A673 (cell line): ENCODE data around the gene ANO2. TPM values are rescaled to one million over a fixed set of nuclear protein-coding genes. Genes with fewer than 3 reads are reported as not detected.

ENCODE experiments used
- BruUV-seq: library from RNA; stranded (reverse); fragments of 400-500 nt; replicated peaks from 2 replicates; lab custom pipeline; 2021; lab: Mats Ljungman, UMichigan
- CTCF ChIA-PET: fragments of 300-600 bp; sonication (Branson Sonifier 250); formaldehyde crosslinking; loops from one replicate; lab custom pipeline; 2022; ENCODE audit warnings: antibody characterized with exemption; lab: Charles Lee
- POLR2A ChIA-PET: fragments of 300-600 bp; sonication (Branson Sonifier 250); formaldehyde crosslinking; loops from one replicate; lab custom pipeline; 2022; ENCODE audit warnings: antibody characterized with exemption; ENCODE audit not compliant: low non-redundant PET; lab: Charles Lee
- DNase-seq: peaks from one replicate; pipeline ENCODE4 v3.0.0-alpha.2; 2015; ENCODE audit warnings: low spot score
- H3K27ac ChIP-seq: fragments of 200-600 bp; sonication (generic); 2 replicates; pipeline ENCODE4 v1.5.1; 2016; ENCODE audit warnings: mixed run types, low read depth, mild to moderate bottlenecking, mixed read lengths, antibody characterized with exemption, low read length; ENCODE audit not compliant: poor library complexity, severe bottlenecking
- H3K27me3 ChIP-seq: fragments of 200-600 bp; sonication (generic); replicated peaks from 2 replicates; pipeline ENCODE4 v1.6.1; 2017; ENCODE audit warnings: mixed run types, low read depth, mild to moderate bottlenecking, mixed read lengths, antibody characterized with exemption, low read length; ENCODE audit not compliant: insufficient read depth, poor library complexity
- H3K36me3 ChIP-seq: fragments of 200-600 bp; sonication (generic); 2 replicates; pipeline ENCODE4 v1.6.1; 2016; ENCODE audit warnings: mixed run types, mild to moderate bottlenecking, mixed read lengths, antibody characterized with exemption, low read length; ENCODE audit not compliant: insufficient read depth, poor library complexity, severe bottlenecking
- H3K4me1 ChIP-seq: fragments of 200-600 bp; sonication (generic); 2 replicates; pipeline ENCODE4 v1.6.1; 2017; ENCODE audit warnings: mixed run types, mild to moderate bottlenecking, mixed read lengths, antibody characterized with exemption, low read length; ENCODE audit not compliant: insufficient read depth, poor library complexity, severe bottlenecking
- H3K4me3 ChIP-seq: fragments of 200-600 bp; sonication (generic); 2 replicates; pipeline ENCODE4 v1.5.1; 2016; ENCODE audit warnings: low read depth, mixed run types, mild to moderate bottlenecking, mixed read lengths, low read length; ENCODE audit not compliant: poor library complexity, severe bottlenecking
- H3K9me3 ChIP-seq: fragments of 200-600 bp; sonication (generic); 2 replicates; pipeline ENCODE4 v1.6.1; 2016; ENCODE audit warnings: mixed run types, low read depth, mild to moderate bottlenecking, mixed read lengths, antibody characterized with exemption, low read length; ENCODE audit not compliant: poor library complexity, severe bottlenecking
- CTCF ChIP-seq: fragments of 300-800, 200-600 bp; sonication (generic); conservative IDR thresholded peaks from 2 replicates; pipeline ENCODE4 v1.5.1; 2017; ENCODE audit warnings: low read depth, mild to moderate bottlenecking, antibody characterized with exemption, low read length, moderate library complexity, mixed read lengths
- EZH2 ChIP-seq: fragments of 200-600 bp; sonication (generic); IDR thresholded peaks from 2 replicates; pipeline ENCODE4 v1.6.1; 2017; ENCODE audit warnings: borderline replicate concordance, low read depth, mild to moderate bottlenecking, mixed read lengths, antibody characterized with exemption, low read length; ENCODE audit not compliant: poor library complexity, severe bottlenecking
- intact Hi-C: fragments of 100-400 bp; cut with micrococcal nuclease; formaldehyde crosslinking; loops from one replicate; pipeline ENCODE4 v1.10.0; 2022; ENCODE audit not compliant: unreplicated experiment
- total RNA-seq: library from RNA; stranded (reverse); gene quantifications from 2 replicates; pipeline ENCODE4 v1.2.3, GENCODE V29; 2021

Gene ANO2
- total RNA-seq, 1 experiment from 2014 or later = not detected

DNA sequence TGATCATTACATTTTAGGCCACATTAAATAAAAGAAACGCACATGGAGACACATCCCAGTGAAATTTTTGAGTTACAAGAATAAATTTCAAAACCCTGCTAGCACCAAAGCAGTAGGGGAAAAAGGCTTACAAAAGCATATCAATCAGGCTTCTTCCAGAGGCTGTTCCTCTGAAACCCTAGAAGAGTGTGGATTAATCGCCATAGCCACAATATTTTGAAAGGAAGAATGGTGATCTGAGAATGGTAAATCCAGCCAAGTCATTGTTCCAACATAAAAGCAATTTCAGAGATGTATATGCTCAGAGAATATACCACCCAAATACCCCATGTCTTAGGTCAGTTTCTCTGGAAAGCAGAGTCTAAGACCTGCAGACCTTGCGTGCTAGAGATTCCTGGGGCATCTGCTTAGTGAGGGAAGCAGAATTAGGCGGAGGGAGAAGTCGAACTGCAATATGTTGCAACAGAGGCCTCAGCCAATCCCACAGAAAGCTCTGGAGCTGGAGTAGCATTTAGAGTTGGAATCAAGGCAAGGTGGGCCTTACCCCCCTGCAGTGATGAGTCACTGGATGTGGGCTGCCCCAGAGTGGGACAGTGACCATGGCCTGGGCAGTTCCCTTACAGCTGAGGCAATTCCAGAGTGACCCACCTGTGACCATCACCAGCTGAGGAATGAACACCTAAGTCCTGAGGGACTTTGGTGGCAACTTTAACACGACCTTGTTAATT is 387.9 kb downstream of the ANO2 start:
- H3K4me1 ChIP-seq = no peaks in the 10 kb centered on the region
- POLR2A ChIA-PET = no interaction called here
- TF ChIP-seq CTCF = no peak
- no peak for TF ChIP-seq EZH2
- H3K9me3 ChIP-seq = no peaks in the 10 kb centered on the region
- H3K4me3 ChIP-seq = no peak overlapping the region
- intact Hi-C loops = no loop called here
- no TSS peak for BruUV-seq
- no peak for DNase-seq
- no peak overlapping the region for H3K27ac ChIP-seq
- CTCF ChIA-PET = no interaction called here
- H3K27me3 ChIP-seq = peaks cover 4% of the 10 kb centered on the region
- no peaks in the 10 kb centered on the region for H3K36me3 ChIP-seq

- no peak for TF ChIP-seq EZH2
- peak; percentile 66 for TF ChIP-seq CTCF
- Histone ChIP-seq H3K27me3 (peaks cover 10% of the 10 kb centered on the region), H3K4me1 (no peaks in the 10 kb centered on the region), H3K9me3 (no peaks in the 10 kb centered on the region), H3K27ac (no peak overlapping the region), H3K36me3 (no peaks in the 10 kb centered on the region), H3K4me3 (no peak overlapping the region)
- BruUV-seq = no TSS peak
- intact Hi-C loops = no loop called here
- POLR2A ChIA-PET = no interaction called here
- DNase-seq = peak; percentile 27
- CTCF ChIA-PET = no interaction called here
Observed at GRCh38 chr12:5556033-5556614, 388.9 kb downstream of the ANO2 start.

- CTCF ChIA-PET = no interaction called here
Observed at GRCh38 chr12:5554711-5555110, 390.3 kb downstream of the ANO2 start.

More at GRCh38 chr12:5554711-5555110, 390.3 kb downstream of the ANO2 start:
- no peak for DNase-seq
- H3K4me3 ChIP-seq = no peak overlapping the region
- no peak overlapping the region for H3K27ac ChIP-seq
- H3K9me3 ChIP-seq = no peaks in the 10 kb centered on the region
- H3K36me3 ChIP-seq = no peaks in the 10 kb centered on the region
- no peaks in the 10 kb centered on the region for H3K4me1 ChIP-seq
- no TSS peak for BruUV-seq
- TF ChIP-seq CTCF (no peak), EZH2 (no peak)
- intact Hi-C loops = no loop called here
- H3K27me3 ChIP-seq = peaks cover 24% of the 10 kb centered on the region
- POLR2A ChIA-PET = no interaction called here
